Measurements from ENCODE around the gene ARHGAP9.

GRCh38 chr12:57515934-57516541 lies 36.4 kb upstream of the ARHGAP9 start:
- no peak for TF ChIP-seq CTCF (IDR thresholded peaks at IDR 0.05)
- TF ChIP-seq POLR2A (IDR thresholded peaks at IDR 0.05): no peak
